Smooth muscle cell (in vitro differentiated cells): ENCODE data around the gene DLGAP1. TPM values are rescaled to one million over a fixed set of nuclear protein-coding genes. Genes with fewer than 3 reads are reported as not detected.

Experiments used
- DNase-seq: peaks from one replicate; lab custom pipeline; 2025; ENCODE audit not compliant: unreplicated experiment; lab: John Stamatoyannopoulos, UW
- H2AFZ ChIP-seq: fragments of 200-600 bp; sonication (generic); 2 replicates; pipeline ENCODE4 v1.6.0; 2016; ENCODE audit warnings: antibody characterized with exemption, low read depth, mild to moderate bottlenecking
- H3F3A ChIP-seq: fragments of 200-600 bp; sonication (generic); 2 replicates; pipeline ENCODE4 v1.6.0; 2017; ENCODE audit warnings: antibody characterized with exemption, low read depth
- H3K27ac ChIP-seq: fragments of 200-600 bp; sonication (generic); 2 replicates; pipeline ENCODE4 v1.5.1; 2016; ENCODE audit warnings: low read depth, mild to moderate bottlenecking
- H3K27me3 ChIP-seq: fragments of 200-600 bp; sonication (generic); 2 replicates; pipeline ENCODE4 v1.6.1; 2016; ENCODE audit warnings: low read depth, mild to moderate bottlenecking
- H3K36me3 ChIP-seq: fragments of 200-600 bp; sonication (generic); 2 replicates; pipeline ENCODE4 v1.5.1; 2016; ENCODE audit warnings: low read depth
- H3K4me1 ChIP-seq: fragments of 200-600 bp; sonication (generic); 2 replicates; pipeline ENCODE4 v1.5.1; 2016; ENCODE audit warnings: low read depth
- H3K4me2 ChIP-seq: fragments of 200-600 bp; sonication (generic); 2 replicates; pipeline ENCODE4 v1.6.0; 2016; ENCODE audit warnings: mild to moderate bottlenecking
- H3K4me3 ChIP-seq: fragments of 200-600 bp; sonication (generic); 2 replicates; pipeline ENCODE4 v1.5.1; 2016; ENCODE audit warnings: mild to moderate bottlenecking
- H3K79me2 ChIP-seq: fragments of 200-600 bp; sonication (generic); 2 replicates; pipeline ENCODE4 v1.6.0; 2016; ENCODE audit warnings: low read depth, mild to moderate bottlenecking
- H3K9ac ChIP-seq: fragments of 200-600 bp; sonication (generic); 2 replicates; pipeline ENCODE4 v1.6.0; 2016; ENCODE audit warnings: low read depth
- H3K9me3 ChIP-seq: fragments of 200-600 bp; sonication (generic); replicated peaks from 2 replicates; pipeline ENCODE4 v1.5.1; 2016; ENCODE audit warnings: low read depth
- H4K20me1 ChIP-seq: fragments of 200-600 bp; sonication (generic); 2 replicates; pipeline ENCODE4 v1.6.0; 2016; ENCODE audit warnings: low read depth
- CTCF ChIP-seq: fragments of 200-600 bp; sonication (generic); IDR thresholded peaks from 2 replicates; pipeline ENCODE4 v1.5.1; 2017; ENCODE audit warnings: borderline replicate concordance, mild to moderate bottlenecking, antibody characterized with exemption; ENCODE audit not compliant: insufficient read depth, poor library complexity, severe bottlenecking
- WGBS: methylation state at CpG from one replicate; pipeline ENCODE4 v1.1.7; 2016; ENCODE audit warnings: low lambda C conversion rate; 5-methylcytosine and 5-hydroxymethylcytosine counted together
- polyA plus RNA-seq: library from polyadenylated mRNA; unstranded; fragments of >200 nt; fragmentation: Nextera tagmentation; extraction: Ambion mirVana; gene quantifications from 2 replicates; pipeline ENCODE4 v1.2.1, GENCODE V29; 2016
- total RNA-seq: library from RNA; depleted of rRNA; stranded (reverse); fragments of >200 nt; gene quantifications from 2 replicates; pipeline ENCODE4 v1.2.3, GENCODE V29; 2014

The DLGAP1 gene
- total and polyA plus RNA-seq, 2 experiments from 2014 or later = 2.6 to 11.3 TPM

- Histone ChIP-seq H3F3A (peaks cover 16% of the 10 kb centered on the region), H4K20me1 (no peaks in the 10 kb centered on the region), H3K4me3 (no peak overlapping the region), H3K9ac (peak overlapping the region; percentile 30), H3K9me3 (no peaks in the 10 kb centered on the region), H3K79me2 (no peaks in the 10 kb centered on the region), H2AFZ (no peak overlapping the region), H3K4me2 (no peak overlapping the region), H3K27ac (peak overlapping the region; percentile 97), H3K27me3 (no peaks in the 10 kb centered on the region), H3K4me1 (peaks cover 18% of the 10 kb centered on the region), H3K36me3 (no peaks in the 10 kb centered on the region)
- WGBS = 79% methylated on average over 11 of the region's 11 CpGs
- DNase-seq = no peak
- TF ChIP-seq CTCF = no peak
Observed at GRCh38 chr18:3654442-3655253, 800.5 kb downstream of the DLGAP1 start.

- H3K4me1 ChIP-seq = peaks cover 21% of the 10 kb centered on the region
- no peak overlapping the region for H3K4me3 ChIP-seq
- DNase-seq = no peak
- H2AFZ ChIP-seq = no peak overlapping the region
- no peaks in the 10 kb centered on the region for H3K79me2 ChIP-seq
- WGBS = 84% methylated on average over 12 of the region's 12 CpGs
- no peaks in the 10 kb centered on the region for H4K20me1 ChIP-seq
- TF ChIP-seq CTCF = no peak
- H3K27ac ChIP-seq = peak overlapping the region; percentile 97
- H3F3A ChIP-seq = peaks cover 19% of the 10 kb centered on the region
- H3K9me3 ChIP-seq = no peaks in the 10 kb centered on the region
- no peaks in the 10 kb centered on the region for H3K27me3 ChIP-seq
- H3K9ac ChIP-seq = peak overlapping the region; percentile 85
- H3K4me2 ChIP-seq = peak overlapping the region; percentile 71
- H3K36me3 ChIP-seq = no peaks in the 10 kb centered on the region
Observed at GRCh38 chr18:3653851-3654441, 801.2 kb downstream of the DLGAP1 start.

GRCh38 chr18:3653263-3653850 is 801.8 kb downstream of the DLGAP1 start:
- 79% methylated on average over 5 of the region's 5 CpGs for WGBS
- no peaks in the 10 kb centered on the region for H3K9me3 ChIP-seq
- H2AFZ ChIP-seq = no peak overlapping the region
- H3F3A ChIP-seq = peaks cover 19% of the 10 kb centered on the region
- peak overlapping the region; percentile 85 for H3K9ac ChIP-seq
- H3K4me1 ChIP-seq = peaks cover 21% of the 10 kb centered on the region
- TF ChIP-seq CTCF = no peak
- H3K27me3 ChIP-seq = no peaks in the 10 kb centered on the region
- no peak overlapping the region for H3K4me3 ChIP-seq
- no peaks in the 10 kb centered on the region for H3K36me3 ChIP-seq
- DNase-seq = no peak
- peak overlapping the region; percentile 71 for H3K4me2 ChIP-seq
- peak overlapping the region; percentile 97 for H3K27ac ChIP-seq
- no peaks in the 10 kb centered on the region for H3K79me2 ChIP-seq
- H4K20me1 ChIP-seq = no peaks in the 10 kb centered on the region
